ENCODE measurements around the gene PAWR.
"Not testable (repeated sequence)": the region's sequence is repeated elsewhere in the genome, so short reads cannot be mapped to it uniquely, and the experiment has no call there.

PAWR gene

DNA sequence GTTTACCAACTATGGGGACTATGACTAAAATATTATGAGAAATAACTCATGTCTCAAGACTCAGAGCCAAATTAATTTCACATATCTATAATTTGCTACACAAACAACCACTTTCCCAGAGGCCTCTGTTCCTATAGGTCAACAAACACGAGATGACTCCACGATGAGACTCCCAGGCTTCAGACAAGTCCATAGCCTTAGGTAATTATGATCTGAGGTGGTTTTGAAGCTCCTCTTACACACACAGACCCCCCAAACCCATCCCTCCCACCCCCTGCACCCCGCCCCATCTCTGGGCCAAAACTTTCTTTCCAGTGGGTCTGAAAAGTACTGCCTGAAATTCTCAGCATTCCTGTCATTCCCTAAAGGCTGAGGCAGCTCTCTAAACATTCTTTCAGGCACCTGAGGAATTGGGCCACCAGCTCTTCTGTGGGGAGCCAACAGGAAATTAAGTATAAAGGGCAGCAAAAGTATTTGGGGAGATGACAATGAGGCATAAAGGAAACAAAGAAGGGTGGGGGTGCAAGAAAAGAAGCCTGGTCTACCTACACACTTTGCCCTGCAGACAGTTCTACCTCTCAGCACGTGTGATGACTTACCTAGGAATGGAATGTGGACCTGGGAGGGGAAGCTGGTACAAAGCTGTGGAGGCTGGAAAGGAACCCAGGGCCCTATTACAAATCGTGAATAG lies 143.6 kb downstream of the PAWR start:
- no peak for DNase-seq

GRCh38 chr12:79546466-79547043 lies 144.2 kb downstream of the PAWR start:
- no peak for DNase-seq

GRCh38 chr12:79544439-79544838 lies 146.3 kb downstream of the PAWR start:
- not testable (repeated sequence) for DNase-seq

GRCh38 chr12:79537675-79538074 lies 153.1 kb downstream of the PAWR start:
- DNase-seq: no peak

DNA sequence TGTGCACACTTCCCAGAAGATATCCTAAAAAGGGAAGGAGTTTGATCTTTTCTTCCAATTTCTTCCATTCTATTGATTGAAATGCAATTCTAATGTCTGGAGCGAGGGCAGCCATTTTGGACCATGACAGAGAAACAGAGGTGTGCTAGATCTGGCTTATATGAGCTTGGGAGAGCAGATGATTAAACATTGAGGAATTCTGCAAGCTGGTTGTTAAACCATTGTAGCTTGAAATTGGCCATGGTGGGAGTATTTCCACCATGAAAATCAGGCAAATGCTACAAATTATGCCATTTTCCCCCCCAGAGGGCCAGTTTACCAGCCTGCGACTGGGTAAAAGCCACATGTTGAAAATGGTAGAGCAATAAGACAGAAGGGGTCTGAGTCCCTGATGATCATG lies 155.0 kb downstream of the PAWR start:
- DNase-seq: no peak

Data from NCI-H2081 (cell line).